ENCODE measurements around the gene TMEM135.

- TF ChIP-seq CTCF (IDR thresholded peaks at IDR 0.05; ENCODE audit: insufficient read depth, low read depth, low read length): no peak
- TF ChIP-seq EZH2 (IDR thresholded peaks at IDR 0.05; ENCODE audit: insufficient read depth, low read length): no peak
These were observed 43.6 kb downstream of the TMEM135 start for GRCh38 chr11:87081358-87081757.
